Kidney epithelial cell (primary cell): Measurements from ENCODE around the gene CLIC3. TPM values are rescaled to one million over a fixed set of nuclear protein-coding genes. Genes with fewer than 3 reads are reported as not detected.
A peak's percentile ranks its signal among the peaks of the same experiment; 100 is the strongest.
"Not testable (repeated sequence)": the region's sequence is repeated elsewhere in the genome, so short reads cannot be mapped to it uniquely, and the experiment has no call there.

Experiments used
- DNase-seq: peaks from one replicate; pipeline ENCODE4 v3.0.0-alpha.2; 2010; ENCODE audit warnings: low read depth
- H3K27me3 ChIP-seq: 2 replicates; pipeline ENCODE4 v1.6.0; 2011; ENCODE audit warnings: low read length; ENCODE audit not compliant: control insufficient read depth, insufficient read depth
- H3K36me3 ChIP-seq: 2 replicates; pipeline ENCODE4 v1.5.1; 2011; ENCODE audit warnings: low read length; ENCODE audit not compliant: control insufficient read depth, insufficient read depth
- H3K4me3 ChIP-seq: 2 replicates; pipeline ENCODE4 v1.5.1; 2011; ENCODE audit warnings: low read depth, mild to moderate bottlenecking, control low read depth, low read length
- total RNA-seq: library from RNA; depleted of rRNA; stranded (reverse); fragments of >200 nt; gene quantifications from 2 replicates; pipeline ENCODE4 v1.2.3, GENCODE V29; 2015
- TF ChIP-seq, protein P1 (sequence below): IDR thresholded peaks from 2 replicates; pipeline ENCODE4 v1.5.1; 2011; ENCODE audit warnings: mild to moderate bottlenecking, moderate library complexity, low read length, control low read depth, inconsistent platforms; ENCODE audit not compliant: insufficient read depth, poor library complexity, severe bottlenecking

Gene CLIC3
- total RNA-seq, 1 donor from 2014 or later = not detected

DNA sequence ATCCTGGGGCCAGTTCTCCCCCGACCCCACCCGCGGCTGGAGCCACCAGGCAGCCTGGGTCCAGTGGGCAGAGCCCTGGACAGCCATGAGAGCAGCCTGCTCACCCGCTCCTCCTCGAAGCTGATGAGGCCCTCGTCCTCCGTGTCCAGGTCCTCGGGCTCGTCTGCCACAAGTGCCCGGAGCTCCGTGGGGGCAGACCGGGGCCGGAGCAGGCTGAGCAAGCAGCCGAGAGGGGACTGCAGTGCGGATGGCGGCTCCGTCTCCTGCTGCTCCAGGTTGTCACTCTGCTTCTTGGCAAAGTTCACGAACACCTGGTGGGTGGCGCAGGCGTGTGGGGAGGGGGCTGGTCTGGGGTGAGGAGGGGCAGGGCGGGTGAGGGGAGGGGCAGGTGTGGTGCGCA, 11.9 kb upstream of the CLIC3 start:
- Histone ChIP-seq H3K4me3 (no peak overlapping the region), H3K36me3 (no peaks in the 10 kb centered on the region), H3K27me3 (no peaks in the 10 kb centered on the region)
- TF ChIP-seq, protein P1, sequence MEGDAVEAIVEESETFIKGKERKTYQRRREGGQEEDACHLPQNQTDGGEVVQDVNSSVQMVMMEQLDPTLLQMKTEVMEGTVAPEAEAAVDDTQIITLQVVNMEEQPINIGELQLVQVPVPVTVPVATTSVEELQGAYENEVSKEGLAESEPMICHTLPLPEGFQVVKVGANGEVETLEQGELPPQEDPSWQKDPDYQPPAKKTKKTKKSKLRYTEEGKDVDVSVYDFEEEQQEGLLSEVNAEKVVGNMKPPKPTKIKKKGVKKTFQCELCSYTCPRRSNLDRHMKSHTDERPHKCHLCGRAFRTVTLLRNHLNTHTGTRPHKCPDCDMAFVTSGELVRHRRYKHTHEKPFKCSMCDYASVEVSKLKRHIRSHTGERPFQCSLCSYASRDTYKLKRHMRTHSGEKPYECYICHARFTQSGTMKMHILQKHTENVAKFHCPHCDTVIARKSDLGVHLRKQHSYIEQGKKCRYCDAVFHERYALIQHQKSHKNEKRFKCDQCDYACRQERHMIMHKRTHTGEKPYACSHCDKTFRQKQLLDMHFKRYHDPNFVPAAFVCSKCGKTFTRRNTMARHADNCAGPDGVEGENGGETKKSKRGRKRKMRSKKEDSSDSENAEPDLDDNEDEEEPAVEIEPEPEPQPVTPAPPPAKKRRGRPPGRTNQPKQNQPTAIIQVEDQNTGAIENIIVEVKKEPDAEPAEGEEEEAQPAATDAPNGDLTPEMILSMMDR = no peak
- no peak for DNase-seq

DNA sequence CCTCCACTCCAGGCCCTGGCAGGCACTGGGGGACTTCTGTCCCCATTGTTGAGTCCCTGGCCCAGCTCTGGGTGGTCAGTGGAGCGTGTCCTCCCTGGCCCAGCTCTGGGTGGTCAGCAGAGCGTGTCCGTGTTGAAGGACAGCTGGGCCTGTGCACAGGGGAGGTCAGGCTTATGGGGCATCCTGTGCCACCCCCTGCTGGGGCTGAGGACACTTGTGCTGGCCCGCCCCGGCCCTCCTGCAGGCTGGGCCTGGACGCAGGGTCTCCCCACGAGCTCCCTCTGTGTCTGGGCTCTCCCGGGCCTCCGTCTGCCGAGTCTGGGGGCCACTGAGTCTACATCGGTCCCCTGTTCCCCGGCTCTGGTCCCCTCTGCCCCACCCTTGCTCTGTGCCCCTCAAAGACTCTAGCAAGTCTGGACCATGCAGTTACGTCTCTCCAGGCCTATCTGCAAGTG, 11.5 kb upstream of the CLIC3 start:
- no peak overlapping the region for H3K4me3 ChIP-seq
- no peak for DNase-seq
- TF ChIP-seq, protein P1 = no peak
- H3K36me3 ChIP-seq = no peaks in the 10 kb centered on the region
- H3K27me3 ChIP-seq = no peaks in the 10 kb centered on the region

DNA sequence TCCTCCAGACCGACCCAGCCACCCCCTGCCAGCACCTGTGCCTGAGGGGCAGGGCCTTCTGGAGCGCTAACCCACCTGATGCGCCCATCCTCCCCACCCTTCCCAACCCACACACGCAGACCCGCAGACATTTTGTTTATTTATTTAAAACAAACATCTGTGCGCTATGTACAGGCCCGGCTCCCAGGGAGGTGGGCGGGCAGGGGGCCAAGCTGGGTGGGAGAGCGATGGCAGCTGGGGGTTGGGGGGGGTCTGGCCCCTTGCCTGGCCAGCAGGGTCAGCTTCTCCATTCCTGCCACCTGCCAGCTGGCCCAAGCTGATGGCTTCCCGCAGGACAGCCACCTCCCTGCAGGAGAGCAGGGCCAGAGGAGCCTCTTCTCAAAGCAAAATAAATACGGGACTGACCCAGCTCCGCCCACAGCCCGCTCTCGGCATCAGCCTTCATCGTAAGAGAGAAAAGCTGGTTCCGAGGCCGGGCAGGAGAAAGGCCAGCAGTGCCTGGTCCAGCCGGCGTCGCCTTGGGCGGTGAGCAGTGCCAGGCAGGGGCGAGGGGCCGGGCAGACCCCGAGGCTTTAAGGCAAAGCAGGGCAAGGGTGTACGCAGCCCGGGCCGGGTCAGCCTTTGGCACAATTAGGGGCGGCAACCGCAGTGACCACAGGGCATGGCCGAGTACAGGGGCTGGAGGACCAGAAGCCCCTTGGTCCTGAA, 10.9 kb upstream of the CLIC3 start:
- no peak overlapping the region for H3K4me3 ChIP-seq
- H3K36me3 ChIP-seq = no peaks in the 10 kb centered on the region
- DNase-seq = no peak
- TF ChIP-seq, protein P1 = no peak
- H3K27me3 ChIP-seq = no peaks in the 10 kb centered on the region

DNA sequence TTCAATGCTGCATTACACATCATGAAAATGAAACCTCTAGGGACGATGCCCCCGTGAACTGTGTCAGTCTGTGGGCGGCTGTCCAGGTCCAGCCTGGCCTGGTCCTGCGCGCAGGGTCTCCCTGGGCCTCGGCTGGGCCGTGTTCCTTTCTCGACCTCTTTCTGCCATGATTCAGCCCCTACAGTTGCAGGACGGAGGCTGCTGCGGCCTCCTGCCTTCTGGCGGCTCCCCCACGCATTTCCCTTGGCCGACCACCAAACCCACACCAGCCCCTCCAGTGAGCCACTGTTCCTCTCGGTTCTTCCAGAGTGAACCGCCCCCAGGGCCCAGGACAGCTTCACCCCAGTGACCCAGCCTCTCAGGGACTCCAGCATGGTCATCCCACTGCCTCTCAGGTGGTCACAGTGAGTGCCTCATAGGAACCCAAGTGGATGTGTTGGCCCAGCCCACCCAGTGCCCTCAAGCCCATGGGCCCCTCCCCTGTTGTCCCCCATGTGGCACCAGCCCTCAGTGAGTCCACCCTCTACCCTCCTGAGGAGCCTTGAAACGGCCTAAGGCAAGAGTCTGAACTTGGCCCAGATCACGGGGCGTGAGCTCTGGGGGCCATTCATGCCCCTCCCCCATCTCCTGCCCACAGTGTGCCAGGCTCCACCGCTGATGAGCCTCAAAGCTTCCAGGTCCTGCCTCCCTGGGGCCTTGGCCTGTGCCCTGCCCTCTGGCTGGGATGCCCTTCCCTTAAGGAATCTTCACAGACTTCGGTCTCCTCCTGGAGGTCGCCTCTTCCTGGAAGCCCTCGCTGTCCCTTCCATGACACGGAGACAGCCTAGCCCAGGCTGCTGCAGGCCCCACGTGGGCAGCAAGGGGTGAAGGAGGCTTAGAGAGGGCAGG, 10.0 kb upstream of the CLIC3 start:
- H3K27me3 ChIP-seq = no peaks in the 10 kb centered on the region
- no peaks in the 10 kb centered on the region for H3K36me3 ChIP-seq
- no peak for DNase-seq
- TF ChIP-seq, protein P1 = no peak
- H3K4me3 ChIP-seq = no peak overlapping the region

DNA sequence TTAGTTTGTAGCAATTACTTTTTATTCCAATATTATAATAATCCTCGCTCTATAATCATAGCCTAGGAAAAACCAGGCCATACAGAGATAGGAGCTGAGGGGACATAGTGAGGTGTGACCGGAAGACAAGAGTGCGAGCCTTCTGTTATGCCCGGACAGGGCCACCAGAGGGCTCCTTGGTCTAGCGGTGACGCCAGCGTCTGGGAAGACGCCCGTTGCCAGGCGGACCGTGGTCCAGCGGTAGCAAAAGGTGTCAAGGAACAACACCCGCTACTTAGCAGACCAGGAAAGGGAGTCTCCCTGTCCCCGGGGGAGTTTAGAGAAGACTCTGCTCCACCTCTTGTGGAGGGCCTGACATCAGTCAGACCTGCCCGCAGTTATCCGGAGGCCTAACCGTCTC, 7.9 kb upstream of the CLIC3 start:
- not testable (repeated sequence) for H3K4me3 ChIP-seq, DNase-seq, H3K36me3 ChIP-seq, H3K27me3 ChIP-seq
- TF ChIP-seq, protein P1 = peak; percentile 15
